ENCODE results near the gene SAMMSON. TPM values are rescaled to one million over a fixed set of nuclear protein-coding genes. Genes with fewer than 3 reads are reported as not detected.

The SAMMSON gene
- total and polyA plus RNA-seq, 4 donors = not detected

GRCh38 chr3:70071138-70071537, 71.6 kb downstream of the SAMMSON start:
- Histone ChIP-seq H3K9ac (ENCODE audit: low read depth in 1 of 2, low read length in 2 of 2) (no peak overlapping the region), H3K36me3 (ENCODE audit: control insufficient read depth in 4 of 4, insufficient read depth in 3 of 4, low read depth in 1 of 4, low read length in 3 of 4) (no peaks in the 10 kb centered on the region), H3K4me3 (ENCODE audit: low read depth in 1 of 3, low read length in 3 of 3) (no peak overlapping the region), H3K9me3 (ENCODE audit: control insufficient read depth in 4 of 4, low read length in 3 of 4) (no peaks in the 10 kb centered on the region), H3K27me3 (ENCODE audit: control insufficient read depth in 4 of 4, insufficient read depth in 4 of 4, low read length in 3 of 4) (no peaks in the 10 kb centered on the region), H3K4me1 (ENCODE audit: control insufficient read depth in 4 of 4, insufficient read depth in 4 of 4, low read length in 3 of 4) (peaks cover 0 to 12% (median 6%) of the 10 kb centered on the region in 4 donors), H3K27ac (ENCODE audit: low read depth in 1 of 2, low read length in 2 of 2) (no peak overlapping the region)
- no peak for DNase-seq (ENCODE audit: low spot score)
- WGBS = 81% methylated on average over 4 of the region's 4 CpGs
- TF ChIP-seq HNF4G (IDR thresholded peaks at IDR 0.05) (no peak), FOXA2 (IDR thresholded peaks at IDR 0.05) (no peak), SP1 (IDR thresholded peaks at IDR 0.05) (no peak), ATF3 (IDR thresholded peaks at IDR 0.05) (no peak), MAX (IDR thresholded peaks at IDR 0.05) (no peak), RAD21 (IDR thresholded peaks at IDR 0.05) (no peak), NR2F2 (IDR thresholded peaks at IDR 0.05) (no peak), CTCF (IDR thresholded peaks at IDR 0.05; ENCODE audit: low read depth, low read length, missing input control) (no peak), GABPA (IDR thresholded peaks at IDR 0.05 in 1 of 2, conservative IDR thresholded peaks at IDR 0.05 in 1 of 2) (no peak), RXRA (IDR thresholded peaks at IDR 0.05) (no peak), HNF4A (conservative IDR thresholded peaks at IDR 0.05) (no peak), REST (IDR thresholded peaks at IDR 0.05) (no peak), JUND (IDR thresholded peaks at IDR 0.05) (no peak), YY1 (IDR thresholded peaks at IDR 0.05) (no peak), TAF1 (conservative IDR thresholded peaks at IDR 0.05) (no peak), EGR1 (IDR thresholded peaks at IDR 0.05; ENCODE audit: low read depth in 2 of 2) (no peak)

GRCh38 chr3:70072180-70072579, 72.6 kb downstream of the SAMMSON start:
- Histone ChIP-seq H3K9ac (ENCODE audit: low read depth in 1 of 2, low read length in 2 of 2) (peak overlapping the region in 1 of 2 donors; percentile 85), H3K27me3 (ENCODE audit: control insufficient read depth in 4 of 4, insufficient read depth in 4 of 4, low read length in 3 of 4) (no peaks in the 10 kb centered on the region), H3K4me1 (ENCODE audit: control insufficient read depth in 4 of 4, insufficient read depth in 4 of 4, low read length in 3 of 4) (peaks cover 0 to 12% (median 6%) of the 10 kb centered on the region in 4 donors)

More at GRCh38 chr3:70072180-70072579, 72.6 kb downstream of the SAMMSON start:
- WGBS = 6% methylated on average over 9 of the region's 9 CpGs
- H3K9me3 ChIP-seq (ENCODE audit: control insufficient read depth in 4 of 4, low read length in 3 of 4) = no peaks in the 10 kb centered on the region
- peak overlapping the region; percentile 42 to 68 (median 59) for H3K4me3 ChIP-seq (ENCODE audit: low read depth in 1 of 3, low read length in 3 of 3)
- peak; percentile 34 for DNase-seq (ENCODE audit: low spot score)
- H3K36me3 ChIP-seq (ENCODE audit: control insufficient read depth in 4 of 4, insufficient read depth in 3 of 4, low read depth in 1 of 4, low read length in 3 of 4) = no peaks in the 10 kb centered on the region
- peak overlapping the region in 1 of 2 donors; percentile 48 for H3K27ac ChIP-seq (ENCODE audit: low read depth in 1 of 2, low read length in 2 of 2)
- TF ChIP-seq FOXA1 (IDR thresholded peaks at IDR 0.05) (no peak), HNF4G (IDR thresholded peaks at IDR 0.05) (no peak), REST (IDR thresholded peaks at IDR 0.05) (peak; percentile 39), YY1 (IDR thresholded peaks at IDR 0.05) (peak; percentile 6), HNF4A (conservative IDR thresholded peaks at IDR 0.05) (no peak), SP1 (IDR thresholded peaks at IDR 0.05) (peak; percentile 50), ATF3 (IDR thresholded peaks at IDR 0.05) (no peak), RXRA (IDR thresholded peaks at IDR 0.05) (peak; percentile 47 to 59), ZBTB33 (IDR thresholded peaks at IDR 0.05) (no peak), EGR1 (IDR thresholded peaks at IDR 0.05; ENCODE audit: low read depth in 2 of 2) (no peak), NR2F2 (IDR thresholded peaks at IDR 0.05) (no peak), FOXA2 (IDR thresholded peaks at IDR 0.05) (no peak), RAD21 (IDR thresholded peaks at IDR 0.05) (peak in 1 of 2 donors; percentile 30), TAF1 (conservative IDR thresholded peaks at IDR 0.05) (peak; percentile 57)

Measured in liver (tissue), 9 donors.